Body of pancreas (tissue), 4 donors: ENCODE measurements around the gene SAP130.

ENCODE experiments used
- POLR2A ChIP-seq, 3 donors: fragments of 450-650 bp; IDR thresholded peaks; one replicate each; pipeline ENCODE4 v1.6.1; 2016; ENCODE audit warnings: antibody characterized with exemption in 3 of 3, mild to moderate bottlenecking in 2 of 3
- TF ChIP-seq, protein P1 (sequence below), 7 experiments: fragments of 450-650 bp in 4 of 7; fragments of 200-600 bp in 3 of 7; sonication (generic) in 3 of 7; IDR thresholded peaks; one replicate each; pipeline ENCODE4 v1.5.1; 2016 to 2019; ENCODE audit warnings: antibody characterized with exemption in 7 of 7

GRCh38 chr2:127995725-127996124 is 32.1 kb downstream of the SAP130 start:
- TF ChIP-seq, protein P1, sequence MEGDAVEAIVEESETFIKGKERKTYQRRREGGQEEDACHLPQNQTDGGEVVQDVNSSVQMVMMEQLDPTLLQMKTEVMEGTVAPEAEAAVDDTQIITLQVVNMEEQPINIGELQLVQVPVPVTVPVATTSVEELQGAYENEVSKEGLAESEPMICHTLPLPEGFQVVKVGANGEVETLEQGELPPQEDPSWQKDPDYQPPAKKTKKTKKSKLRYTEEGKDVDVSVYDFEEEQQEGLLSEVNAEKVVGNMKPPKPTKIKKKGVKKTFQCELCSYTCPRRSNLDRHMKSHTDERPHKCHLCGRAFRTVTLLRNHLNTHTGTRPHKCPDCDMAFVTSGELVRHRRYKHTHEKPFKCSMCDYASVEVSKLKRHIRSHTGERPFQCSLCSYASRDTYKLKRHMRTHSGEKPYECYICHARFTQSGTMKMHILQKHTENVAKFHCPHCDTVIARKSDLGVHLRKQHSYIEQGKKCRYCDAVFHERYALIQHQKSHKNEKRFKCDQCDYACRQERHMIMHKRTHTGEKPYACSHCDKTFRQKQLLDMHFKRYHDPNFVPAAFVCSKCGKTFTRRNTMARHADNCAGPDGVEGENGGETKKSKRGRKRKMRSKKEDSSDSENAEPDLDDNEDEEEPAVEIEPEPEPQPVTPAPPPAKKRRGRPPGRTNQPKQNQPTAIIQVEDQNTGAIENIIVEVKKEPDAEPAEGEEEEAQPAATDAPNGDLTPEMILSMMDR (IDR thresholded peaks at IDR 0.05), result no peak
- TF ChIP-seq POLR2A (IDR thresholded peaks at IDR 0.05), result no peak
